ENCODE results near the gene TIMM17B.

Gene TIMM17B

DNA sequence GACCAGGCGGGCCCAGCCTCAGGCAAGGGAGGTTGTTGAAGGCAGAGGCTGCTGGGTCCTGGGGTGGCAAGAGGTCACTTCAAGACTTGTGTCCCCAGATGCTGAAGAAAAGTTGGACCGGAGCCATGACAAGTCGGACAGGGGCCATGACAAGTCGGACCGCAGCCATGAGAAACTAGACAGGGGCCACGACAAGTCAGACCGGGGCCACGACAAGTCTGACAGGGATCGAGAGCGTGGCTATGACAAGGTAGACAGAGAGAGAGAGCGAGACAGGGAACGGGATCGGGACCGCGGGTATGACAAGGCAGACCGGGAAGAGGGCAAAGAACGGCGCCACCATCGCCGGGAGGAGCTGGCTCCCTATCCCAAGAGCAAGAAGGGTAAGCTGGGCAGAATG, 4.6 kb upstream of the TIMM17B start:
- no peak overlapping the region for H3K27ac Mint-ChIP-seq
- H3K4me1 Mint-ChIP-seq: peaks cover under 1% of the 10 kb centered on the region
- H3K9me3 Mint-ChIP-seq: peaks cover 13% of the 10 kb centered on the region
- no peak overlapping the region for H3K4me3 Mint-ChIP-seq
- H3K36me3 Mint-ChIP-seq (ENCODE audit: low read depth): peaks cover 25% of the 10 kb centered on the region
- TF ChIP-seq, protein P1, sequence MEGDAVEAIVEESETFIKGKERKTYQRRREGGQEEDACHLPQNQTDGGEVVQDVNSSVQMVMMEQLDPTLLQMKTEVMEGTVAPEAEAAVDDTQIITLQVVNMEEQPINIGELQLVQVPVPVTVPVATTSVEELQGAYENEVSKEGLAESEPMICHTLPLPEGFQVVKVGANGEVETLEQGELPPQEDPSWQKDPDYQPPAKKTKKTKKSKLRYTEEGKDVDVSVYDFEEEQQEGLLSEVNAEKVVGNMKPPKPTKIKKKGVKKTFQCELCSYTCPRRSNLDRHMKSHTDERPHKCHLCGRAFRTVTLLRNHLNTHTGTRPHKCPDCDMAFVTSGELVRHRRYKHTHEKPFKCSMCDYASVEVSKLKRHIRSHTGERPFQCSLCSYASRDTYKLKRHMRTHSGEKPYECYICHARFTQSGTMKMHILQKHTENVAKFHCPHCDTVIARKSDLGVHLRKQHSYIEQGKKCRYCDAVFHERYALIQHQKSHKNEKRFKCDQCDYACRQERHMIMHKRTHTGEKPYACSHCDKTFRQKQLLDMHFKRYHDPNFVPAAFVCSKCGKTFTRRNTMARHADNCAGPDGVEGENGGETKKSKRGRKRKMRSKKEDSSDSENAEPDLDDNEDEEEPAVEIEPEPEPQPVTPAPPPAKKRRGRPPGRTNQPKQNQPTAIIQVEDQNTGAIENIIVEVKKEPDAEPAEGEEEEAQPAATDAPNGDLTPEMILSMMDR (IDR thresholded peaks at IDR 0.05; ENCODE audit: unreplicated experiment in 3 of 3): no peak
- no peaks in the 10 kb centered on the region for H3K27me3 Mint-ChIP-seq (ENCODE audit: low read depth)

DNA sequence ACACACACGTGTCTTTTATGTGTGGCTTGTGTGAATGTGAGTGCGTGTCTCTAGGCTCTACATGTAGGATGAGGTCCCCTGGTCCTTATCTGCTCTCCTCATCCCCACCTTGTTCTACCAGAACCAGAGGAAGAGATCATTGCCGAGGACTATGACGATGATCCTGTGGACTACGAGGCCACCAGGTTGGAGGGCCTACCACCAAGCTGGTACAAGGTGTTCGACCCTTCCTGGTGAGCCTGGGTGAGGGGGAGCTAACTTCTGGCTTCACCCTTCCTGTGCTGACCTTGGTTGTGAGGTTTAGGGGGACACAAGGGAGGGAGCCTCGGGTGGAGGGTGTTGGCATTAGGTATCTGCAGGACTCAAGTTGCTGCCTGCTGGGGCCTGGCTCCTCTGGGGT, 3.5 kb upstream of the TIMM17B start:
- Mint-ChIP-seq H3K27me3 (ENCODE audit: low read depth) (no peaks in the 10 kb centered on the region), H3K36me3 (ENCODE audit: low read depth) (peaks cover 21% of the 10 kb centered on the region), H3K27ac (no peak overlapping the region), H3K4me3 (peak overlapping the region in 1 of 3 experiments; percentile 27), H3K9me3 (peaks cover 13% of the 10 kb centered on the region), H3K4me1 (peaks cover 9% of the 10 kb centered on the region)
- TF ChIP-seq, protein P1 (IDR thresholded peaks at IDR 0.05; ENCODE audit: unreplicated experiment in 3 of 3): no peak

DNA sequence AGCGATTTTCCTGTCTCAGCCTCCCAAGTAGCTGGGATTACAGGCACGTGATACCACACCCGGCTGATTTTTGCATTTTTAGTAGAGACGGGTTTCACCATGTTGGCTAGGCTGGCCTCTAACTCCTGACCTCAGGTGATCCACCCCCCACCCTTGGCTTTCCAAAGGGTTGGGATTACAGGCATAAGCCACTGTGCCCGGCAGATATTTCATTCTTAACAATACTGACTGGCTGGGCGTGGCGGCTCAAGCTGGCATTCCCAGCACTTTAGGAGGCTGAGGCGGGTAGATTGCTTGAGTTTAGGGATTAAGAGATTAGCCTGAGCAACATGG, 1.5 kb upstream of the TIMM17B start:
- peaks cover 26% of the 10 kb centered on the region for H3K36me3 Mint-ChIP-seq (ENCODE audit: low read depth)
- peaks cover 16% of the 10 kb centered on the region for H3K4me1 Mint-ChIP-seq
- no peaks in the 10 kb centered on the region for H3K27me3 Mint-ChIP-seq (ENCODE audit: low read depth)
- no peak overlapping the region for H3K27ac Mint-ChIP-seq
- TF ChIP-seq, protein P1 (IDR thresholded peaks at IDR 0.05; ENCODE audit: unreplicated experiment in 3 of 3): no peak
- H3K4me3 Mint-ChIP-seq: peak overlapping the region; percentile 14 to 61 (median 43)
- H3K9me3 Mint-ChIP-seq: peaks cover 8% of the 10 kb centered on the region

DNA sequence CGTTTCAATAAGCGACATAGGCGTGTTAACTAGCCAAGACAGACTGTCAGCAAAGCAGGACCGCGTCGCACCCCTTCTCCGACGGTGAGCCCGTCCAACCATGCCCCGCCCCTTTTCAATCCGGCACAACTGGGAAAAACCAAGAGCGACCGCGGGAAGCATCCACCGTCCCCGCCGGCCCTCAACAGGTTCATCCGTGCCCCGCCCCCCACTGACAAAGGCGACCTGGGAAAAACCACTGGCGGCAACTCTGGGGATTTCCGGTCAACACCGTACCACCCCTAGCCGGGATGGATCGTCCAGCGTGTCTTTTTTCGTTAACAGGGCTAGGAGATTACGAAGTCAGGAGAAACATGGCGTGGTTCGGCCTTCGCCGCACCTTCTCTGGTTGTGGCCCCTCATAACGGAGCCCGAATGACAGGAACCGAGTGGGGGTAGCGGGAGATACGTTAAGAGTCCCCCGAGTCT, 377 bp downstream of the TIMM17B start:
- Mint-ChIP-seq H3K27ac (peak overlapping the region; percentile 93 to 98 (median 97)), H3K4me3 (peak overlapping the region; percentile 83 to 91 (median 86)), H3K9me3 (peaks cover 7% of the 10 kb centered on the region), H3K27me3 (ENCODE audit: low read depth) (no peaks in the 10 kb centered on the region), H3K36me3 (ENCODE audit: low read depth) (peaks cover 21% of the 10 kb centered on the region), H3K4me1 (peaks cover 16% of the 10 kb centered on the region)
- TF ChIP-seq, protein P1 (IDR thresholded peaks at IDR 0.05; ENCODE audit: unreplicated experiment in 3 of 3): no peak

DNA sequence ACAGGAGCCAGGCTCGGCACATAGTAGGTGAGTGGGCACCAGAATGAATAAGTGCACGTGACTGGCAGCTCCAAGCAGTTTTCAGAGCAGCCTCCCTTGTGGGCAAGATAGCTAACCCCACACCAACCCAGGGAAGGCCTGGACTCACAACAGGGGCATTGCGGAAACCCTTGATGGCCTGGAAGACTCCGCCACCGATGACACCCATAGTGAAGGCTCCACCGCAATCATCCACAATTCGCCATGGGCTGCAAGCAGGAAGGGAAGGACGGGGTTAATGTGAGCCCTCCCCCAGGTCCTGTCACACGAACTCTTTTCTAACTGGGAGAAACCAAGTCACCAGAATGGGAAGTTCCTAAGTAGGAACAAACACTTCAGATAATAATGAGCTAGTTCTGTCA, 957 bp downstream of the TIMM17B start:
- Mint-ChIP-seq H3K4me3 (peak overlapping the region; percentile 83 to 91 (median 86)), H3K9me3 (peaks cover 3% of the 10 kb centered on the region), H3K27me3 (ENCODE audit: low read depth) (no peaks in the 10 kb centered on the region), H3K4me1 (peaks cover 16% of the 10 kb centered on the region), H3K36me3 (ENCODE audit: low read depth) (peaks cover 17% of the 10 kb centered on the region), H3K27ac (peak overlapping the region; percentile 93 to 98 (median 97))
- TF ChIP-seq, protein P1 (IDR thresholded peaks at IDR 0.05; ENCODE audit: unreplicated experiment in 3 of 3): no peak

DNA sequence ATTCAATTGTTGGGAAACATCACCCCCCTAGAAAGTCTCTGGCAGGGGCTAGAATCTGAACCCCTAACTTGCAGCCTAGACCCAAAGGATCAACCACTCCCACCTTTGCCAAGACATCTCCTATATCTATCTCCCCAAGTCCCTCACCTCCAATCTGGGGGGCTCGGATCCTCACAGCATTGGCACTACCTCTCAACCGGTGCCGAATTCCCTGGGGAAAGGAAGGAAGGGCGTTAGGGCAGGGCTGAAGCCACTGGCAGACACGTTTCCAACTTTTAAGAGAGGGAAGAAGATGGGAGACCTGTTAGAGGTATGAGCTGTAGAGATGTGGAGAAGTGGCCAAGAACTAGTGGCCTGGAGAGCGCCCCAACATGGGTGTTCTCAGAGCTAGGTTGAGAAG, 2.7 kb downstream of the TIMM17B start:
- Mint-ChIP-seq H3K36me3 (ENCODE audit: low read depth) (peaks cover 10% of the 10 kb centered on the region), H3K4me3 (peak overlapping the region; percentile 70 to 87 (median 83)), H3K9me3 (peaks cover 11% of the 10 kb centered on the region), H3K27me3 (ENCODE audit: low read depth) (no peaks in the 10 kb centered on the region), H3K4me1 (peaks cover 26% of the 10 kb centered on the region), H3K27ac (peak overlapping the region; percentile 28 to 68 (median 66))
- TF ChIP-seq, protein P1 (IDR thresholded peaks at IDR 0.05; ENCODE audit: unreplicated experiment in 3 of 3): no peak
